Neutrophil (primary cell): ENCODE measurements around the gene EDDM13.

Experiments used
- H3K27ac ChIP-seq: fragments of 200-600 bp; sonication (generic); 2 replicates; pipeline ENCODE4 v1.5.1; 2016; ENCODE audit warnings: mild to moderate bottlenecking, moderate library complexity
- H3K27me3 ChIP-seq: fragments of 200-600 bp; sonication (generic); 2 replicates; pipeline ENCODE4 v1.6.0; 2016; ENCODE audit warnings: mild to moderate bottlenecking
- H3K36me3 ChIP-seq: fragments of 200-600 bp; sonication (generic); 2 replicates; pipeline ENCODE4 v1.5.1; 2017
- H3K4me1 ChIP-seq, 2 experiments: fragments of 200-600 bp in 1 of 2; sonication (generic) in 1 of 2; 1 replicate in 1 of 2; 2 replicates in 1 of 2; pipeline versions ENCODE4 v1.5.1 to v1.6.1; 2013 to 2016; ENCODE audit warnings: low read depth in 1 of 2, low read length in 1 of 2, mild to moderate bottlenecking in 1 of 2, moderate library complexity in 1 of 2; ENCODE audit not compliant: control insufficient read depth in 1 of 2, insufficient read depth in 1 of 2
- H3K4me3 ChIP-seq, 2 experiments: fragments of 200-600 bp in 1 of 2; sonication (generic) in 1 of 2; 1 replicate in 1 of 2; 2 replicates in 1 of 2; pipeline ENCODE4 v1.5.1; 2013 to 2016; ENCODE audit warnings: low read depth in 1 of 2, low read length in 1 of 2, mild to moderate bottlenecking in 1 of 2, moderate library complexity in 1 of 2
- H3K9me3 ChIP-seq: fragments of 200-600 bp; sonication (generic); 2 replicates; pipeline ENCODE4 v1.5.1; 2016
- TF ChIP-seq, protein P1 (sequence below): fragments of 200-600 bp; sonication (generic); IDR thresholded peaks from 2 replicates; pipeline ENCODE4 v1.5.1; 2016; ENCODE audit warnings: antibody characterized with exemption

Gene EDDM13

DNA sequence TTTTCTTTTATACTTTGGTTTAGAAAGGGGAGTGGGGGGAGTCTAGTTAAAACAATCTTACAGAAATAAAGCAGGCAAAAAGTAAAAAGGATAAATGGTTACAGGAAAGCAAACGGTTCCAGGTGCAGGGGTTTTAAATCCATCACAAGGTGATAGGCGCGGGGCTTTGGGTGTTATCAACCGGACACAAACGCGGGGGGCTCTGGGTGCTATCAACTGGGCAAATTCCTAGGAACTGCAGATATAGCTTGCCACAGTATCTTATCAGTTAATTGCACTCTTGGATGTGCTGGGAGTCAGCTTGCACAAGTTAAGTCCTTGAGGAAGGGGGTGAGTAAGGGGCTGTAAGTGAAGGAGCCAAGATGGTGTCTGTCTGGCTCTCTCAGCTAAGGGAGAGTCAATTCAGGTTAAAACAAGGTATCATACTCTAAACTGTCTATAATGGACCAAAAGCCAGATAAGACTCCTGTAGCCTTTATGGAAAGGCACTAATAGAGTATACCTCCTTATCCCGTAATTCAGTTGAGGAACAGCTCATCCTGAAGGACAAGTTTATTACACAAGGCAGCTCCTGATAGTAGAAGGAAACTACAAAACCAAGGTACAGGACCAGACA, 74.7 kb downstream of the EDDM13 start:
- Histone ChIP-seq H3K4me1 (no peaks in the 10 kb centered on the region), H3K27me3 (no peaks in the 10 kb centered on the region), H3K9me3 (no peaks in the 10 kb centered on the region), H3K27ac (no peak overlapping the region), H3K36me3 (no peaks in the 10 kb centered on the region), H3K4me3 (no peak overlapping the region)
- TF ChIP-seq, protein P1, sequence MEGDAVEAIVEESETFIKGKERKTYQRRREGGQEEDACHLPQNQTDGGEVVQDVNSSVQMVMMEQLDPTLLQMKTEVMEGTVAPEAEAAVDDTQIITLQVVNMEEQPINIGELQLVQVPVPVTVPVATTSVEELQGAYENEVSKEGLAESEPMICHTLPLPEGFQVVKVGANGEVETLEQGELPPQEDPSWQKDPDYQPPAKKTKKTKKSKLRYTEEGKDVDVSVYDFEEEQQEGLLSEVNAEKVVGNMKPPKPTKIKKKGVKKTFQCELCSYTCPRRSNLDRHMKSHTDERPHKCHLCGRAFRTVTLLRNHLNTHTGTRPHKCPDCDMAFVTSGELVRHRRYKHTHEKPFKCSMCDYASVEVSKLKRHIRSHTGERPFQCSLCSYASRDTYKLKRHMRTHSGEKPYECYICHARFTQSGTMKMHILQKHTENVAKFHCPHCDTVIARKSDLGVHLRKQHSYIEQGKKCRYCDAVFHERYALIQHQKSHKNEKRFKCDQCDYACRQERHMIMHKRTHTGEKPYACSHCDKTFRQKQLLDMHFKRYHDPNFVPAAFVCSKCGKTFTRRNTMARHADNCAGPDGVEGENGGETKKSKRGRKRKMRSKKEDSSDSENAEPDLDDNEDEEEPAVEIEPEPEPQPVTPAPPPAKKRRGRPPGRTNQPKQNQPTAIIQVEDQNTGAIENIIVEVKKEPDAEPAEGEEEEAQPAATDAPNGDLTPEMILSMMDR, result no peak

DNA sequence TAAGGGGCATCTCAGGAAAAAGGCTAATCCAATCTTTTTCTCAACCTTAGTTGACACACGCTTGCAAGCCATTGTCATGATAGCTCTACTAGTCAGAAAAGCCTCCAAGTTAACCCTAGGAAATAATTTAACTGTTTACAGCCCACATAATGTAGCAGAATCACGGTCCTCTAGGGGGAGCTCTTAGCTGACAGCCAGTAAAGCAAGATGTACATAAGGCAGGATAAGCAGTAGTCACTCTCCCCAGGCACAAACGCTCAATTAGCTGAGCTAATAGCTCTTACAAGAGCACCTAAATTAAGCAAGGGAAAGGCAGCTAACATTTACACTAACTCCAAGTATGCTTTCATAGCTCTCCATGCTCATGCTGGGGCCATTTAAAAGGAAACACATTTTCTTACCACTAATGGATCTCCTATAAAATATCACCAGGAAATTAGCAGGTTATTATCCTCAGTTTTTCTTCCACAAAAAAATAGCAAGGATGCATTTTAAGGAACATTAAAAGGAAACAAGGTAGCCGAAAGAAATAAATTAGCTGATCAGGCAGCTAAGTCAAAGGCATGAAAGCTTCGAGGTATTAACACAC, 75.8 kb downstream of the EDDM13 start:
- Histone ChIP-seq H3K27ac (no peak overlapping the region), H3K9me3 (no peaks in the 10 kb centered on the region)
- TF ChIP-seq, protein P1, result no peak

DNA sequence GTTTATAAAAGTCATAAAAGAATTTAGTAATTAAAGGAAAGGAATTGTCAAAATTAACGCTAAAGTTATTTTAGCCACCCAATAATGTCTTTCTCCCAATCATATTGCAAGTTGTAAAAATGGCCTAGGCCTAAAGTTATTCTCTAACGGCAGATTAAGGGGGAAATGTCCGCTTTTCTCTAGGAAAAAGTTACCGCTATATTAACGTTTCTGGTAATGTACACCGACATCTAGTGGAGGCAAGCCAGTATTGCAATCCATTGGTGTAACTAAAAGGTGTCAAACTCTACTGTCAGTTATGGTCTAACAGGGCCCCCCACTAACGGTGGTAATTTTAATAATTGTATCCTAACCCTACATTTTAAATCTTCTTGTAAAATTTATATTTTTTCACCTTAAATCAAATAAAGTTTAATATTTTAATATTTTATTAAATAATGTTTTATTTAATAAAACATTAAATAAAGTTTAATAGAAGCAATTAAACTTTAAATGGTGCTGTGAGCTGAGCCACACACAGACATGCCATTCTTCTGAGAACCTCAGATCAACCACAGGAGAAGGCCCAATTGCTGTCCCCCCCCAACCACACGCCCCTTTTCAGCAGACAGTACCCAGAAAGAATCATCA, 78.0 kb downstream of the EDDM13 start:
- Histone ChIP-seq H3K4me3 (no peak overlapping the region), H3K9me3 (no peaks in the 10 kb centered on the region), H3K27me3 (no peaks in the 10 kb centered on the region), H3K27ac (no peak overlapping the region), H3K4me1 (no peaks in the 10 kb centered on the region), H3K36me3 (no peaks in the 10 kb centered on the region)
- TF ChIP-seq, protein P1, result peak; percentile 75

More for the DNA sequence above, 75.8 kb downstream of the EDDM13 start:
- Histone ChIP-seq H3K36me3 (no peaks in the 10 kb centered on the region), H3K27me3 (no peaks in the 10 kb centered on the region), H3K4me1 (no peaks in the 10 kb centered on the region), H3K4me3 (no peak overlapping the region)

DNA sequence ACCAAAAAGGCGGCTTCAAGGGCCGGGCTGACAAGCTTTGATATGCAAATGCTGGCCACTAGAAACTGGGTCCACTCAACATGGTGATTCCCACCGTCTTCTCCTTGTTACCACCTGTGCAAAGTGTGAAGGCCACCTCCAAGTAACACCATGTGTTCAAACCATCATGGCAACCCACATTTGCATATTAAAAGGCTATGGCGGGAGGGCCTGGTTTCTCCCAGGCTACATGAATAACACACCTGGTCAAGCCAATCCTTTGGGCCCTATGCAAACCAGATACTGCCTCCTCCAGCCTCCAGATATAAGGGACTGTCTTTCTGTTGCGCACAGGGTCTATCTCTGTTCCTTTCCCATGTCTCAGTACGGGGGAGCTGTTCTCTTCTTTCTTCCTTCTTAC, 78.7 kb downstream of the EDDM13 start:
- Histone ChIP-seq H3K27me3 (no peaks in the 10 kb centered on the region), H3K4me3 (no peak overlapping the region), H3K9me3 (no peaks in the 10 kb centered on the region), H3K27ac (no peak overlapping the region), H3K36me3 (no peaks in the 10 kb centered on the region), H3K4me1 (no peaks in the 10 kb centered on the region)
- TF ChIP-seq, protein P1, result no peak

DNA sequence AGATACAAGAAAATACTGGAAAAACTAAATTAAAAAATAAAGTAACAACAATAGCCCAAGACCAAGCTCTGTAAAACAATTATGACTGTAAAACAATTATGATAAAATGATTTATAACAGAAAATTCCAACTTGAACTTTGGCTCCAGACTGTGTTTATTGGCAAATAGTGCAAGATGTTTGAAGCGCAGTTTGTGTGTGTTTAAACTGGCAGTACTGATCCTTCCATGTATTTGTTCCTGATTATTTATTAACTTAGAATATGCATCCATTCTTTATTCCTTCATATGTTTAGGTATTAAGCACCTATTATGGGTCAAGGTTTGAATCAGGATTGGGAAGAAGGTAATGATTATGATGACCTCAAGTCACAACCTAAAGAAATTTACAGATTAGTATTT, 83.0 kb downstream of the EDDM13 start:
- Histone ChIP-seq H3K4me1 (no peaks in the 10 kb centered on the region), H3K9me3 (no peaks in the 10 kb centered on the region), H3K4me3 (no peak overlapping the region), H3K36me3 (no peaks in the 10 kb centered on the region), H3K27ac (no peak overlapping the region), H3K27me3 (no peaks in the 10 kb centered on the region)
- TF ChIP-seq, protein P1, result no peak
